ENCODE measurements around the gene KCNJ8. TPM values are rescaled to one million over a fixed set of nuclear protein-coding genes. Genes with fewer than 3 reads are reported as not detected.

KCNJ8 gene
- total RNA-seq, 1 experiment from 2014 or later = not detected

GRCh38 chr12:21769307-21769706, 5.2 kb downstream of the KCNJ8 start:
- Mint-ChIP-seq H3K4me1 (ENCODE audit: insufficient read depth, unreplicated experiment) (no peaks in the 10 kb centered on the region), H3K27ac (ENCODE audit: low read depth, unreplicated experiment) (no peak overlapping the region), H3K27me3 (ENCODE audit: insufficient read depth, unreplicated experiment) (peaks cover 12% of the 10 kb centered on the region), H3K36me3 (ENCODE audit: insufficient read depth, unreplicated experiment) (no peaks in the 10 kb centered on the region), H3K4me3 (ENCODE audit: unreplicated experiment) (no peak overlapping the region), H3K9me3 (ENCODE audit: unreplicated experiment) (no peaks in the 10 kb centered on the region)
- ChIA-PET CTCF (no interaction called here), POLR2A (no interaction called here)
- intact Hi-C loops (cut with micrococcal nuclease) = no loop called here
- BruUV-seq (replicated peaks) = no TSS peak
- TF ChIP-seq, protein P1, sequence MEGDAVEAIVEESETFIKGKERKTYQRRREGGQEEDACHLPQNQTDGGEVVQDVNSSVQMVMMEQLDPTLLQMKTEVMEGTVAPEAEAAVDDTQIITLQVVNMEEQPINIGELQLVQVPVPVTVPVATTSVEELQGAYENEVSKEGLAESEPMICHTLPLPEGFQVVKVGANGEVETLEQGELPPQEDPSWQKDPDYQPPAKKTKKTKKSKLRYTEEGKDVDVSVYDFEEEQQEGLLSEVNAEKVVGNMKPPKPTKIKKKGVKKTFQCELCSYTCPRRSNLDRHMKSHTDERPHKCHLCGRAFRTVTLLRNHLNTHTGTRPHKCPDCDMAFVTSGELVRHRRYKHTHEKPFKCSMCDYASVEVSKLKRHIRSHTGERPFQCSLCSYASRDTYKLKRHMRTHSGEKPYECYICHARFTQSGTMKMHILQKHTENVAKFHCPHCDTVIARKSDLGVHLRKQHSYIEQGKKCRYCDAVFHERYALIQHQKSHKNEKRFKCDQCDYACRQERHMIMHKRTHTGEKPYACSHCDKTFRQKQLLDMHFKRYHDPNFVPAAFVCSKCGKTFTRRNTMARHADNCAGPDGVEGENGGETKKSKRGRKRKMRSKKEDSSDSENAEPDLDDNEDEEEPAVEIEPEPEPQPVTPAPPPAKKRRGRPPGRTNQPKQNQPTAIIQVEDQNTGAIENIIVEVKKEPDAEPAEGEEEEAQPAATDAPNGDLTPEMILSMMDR (IDR thresholded peaks at IDR 0.05; ENCODE audit: unreplicated experiment) = no peak
- DNase-seq (ENCODE audit: unreplicated experiment) = no peak

DNA sequence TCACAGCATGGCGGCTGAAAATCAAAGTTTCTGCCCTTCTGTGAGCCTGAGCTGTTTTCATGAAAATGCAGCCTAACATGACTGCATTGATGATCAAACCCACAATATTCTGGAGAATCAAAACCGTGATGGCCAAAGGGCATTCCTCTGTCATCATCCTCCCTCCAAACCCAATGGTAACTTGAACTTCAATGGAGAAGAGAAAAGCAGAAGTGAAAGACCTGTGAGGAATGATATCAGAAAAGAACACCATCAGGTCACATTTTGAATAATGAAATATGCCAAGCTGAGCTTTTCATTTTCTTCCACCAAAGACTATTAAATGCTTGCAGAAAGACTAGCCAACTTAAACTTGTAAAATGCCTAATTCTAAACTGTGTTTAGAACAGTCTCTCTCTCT, 8.1 kb downstream of the KCNJ8 start:
- Mint-ChIP-seq H3K9me3 (ENCODE audit: unreplicated experiment) (no peaks in the 10 kb centered on the region), H3K36me3 (ENCODE audit: insufficient read depth, unreplicated experiment) (no peaks in the 10 kb centered on the region), H3K4me1 (ENCODE audit: insufficient read depth, unreplicated experiment) (peaks cover 6% of the 10 kb centered on the region), H3K27ac (ENCODE audit: low read depth, unreplicated experiment) (no peak overlapping the region), H3K27me3 (ENCODE audit: insufficient read depth, unreplicated experiment) (peaks cover 18% of the 10 kb centered on the region), H3K4me3 (ENCODE audit: unreplicated experiment) (no peak overlapping the region)
- DNase-seq (ENCODE audit: unreplicated experiment) = no peak
- TF ChIP-seq, protein P1 (IDR thresholded peaks at IDR 0.05; ENCODE audit: unreplicated experiment) = no peak
- ChIA-PET CTCF (no interaction called here), POLR2A (no interaction called here)
- no TSS peak for BruUV-seq (replicated peaks)
- intact Hi-C loops (cut with micrococcal nuclease) = no loop called here

DNA sequence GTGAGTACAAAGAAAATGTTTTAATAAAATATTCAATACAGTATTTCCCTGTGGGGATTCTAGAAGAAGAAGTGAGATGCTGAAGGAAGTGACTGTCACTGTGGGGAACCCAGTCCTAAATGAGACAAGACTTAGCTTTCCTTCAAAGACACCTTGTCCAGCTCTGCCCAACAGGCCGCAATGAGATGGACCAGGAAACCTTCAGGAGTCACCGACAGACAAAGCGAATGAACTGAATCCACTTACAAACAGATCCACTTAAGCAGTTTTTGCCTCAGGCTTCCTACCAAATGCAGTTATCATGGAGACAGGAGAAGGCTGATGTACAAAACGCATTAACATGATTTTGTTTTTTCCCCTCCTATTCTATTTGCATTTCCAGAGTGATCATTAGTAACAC, 9.6 kb downstream of the KCNJ8 start:
- no peak for DNase-seq (ENCODE audit: unreplicated experiment)
- BruUV-seq (replicated peaks) = no TSS peak
- peaks cover 10% of the 10 kb centered on the region for H3K4me1 Mint-ChIP-seq (ENCODE audit: insufficient read depth, unreplicated experiment)
- POLR2A ChIA-PET = no interaction called here
- no peak overlapping the region for H3K27ac Mint-ChIP-seq (ENCODE audit: low read depth, unreplicated experiment)
- CTCF ChIA-PET = interaction anchor here (0.6 kb wide), 1 partner anchor 386 kb away, joined by 3 read pairs; no protein-coding TSS in a partner anchor
- no peaks in the 10 kb centered on the region for H3K36me3 Mint-ChIP-seq (ENCODE audit: insufficient read depth, unreplicated experiment)
- TF ChIP-seq, protein P1 (IDR thresholded peaks at IDR 0.05; ENCODE audit: unreplicated experiment) = no peak
- H3K27me3 Mint-ChIP-seq (ENCODE audit: insufficient read depth, unreplicated experiment) = peaks cover 33% of the 10 kb centered on the region
- H3K4me3 Mint-ChIP-seq (ENCODE audit: unreplicated experiment) = no peak overlapping the region
- no peaks in the 10 kb centered on the region for H3K9me3 Mint-ChIP-seq (ENCODE audit: unreplicated experiment)
- intact Hi-C loops (cut with micrococcal nuclease) = no loop called here

GRCh38 chr12:21764065-21764464, 10.4 kb downstream of the KCNJ8 start:
- Mint-ChIP-seq H3K9me3 (ENCODE audit: unreplicated experiment) (no peaks in the 10 kb centered on the region), H3K27ac (ENCODE audit: low read depth, unreplicated experiment) (no peak overlapping the region), H3K4me1 (ENCODE audit: insufficient read depth, unreplicated experiment) (peaks cover 10% of the 10 kb centered on the region), H3K27me3 (ENCODE audit: insufficient read depth, unreplicated experiment) (peaks cover 41% of the 10 kb centered on the region), H3K36me3 (ENCODE audit: insufficient read depth, unreplicated experiment) (no peaks in the 10 kb centered on the region), H3K4me3 (ENCODE audit: unreplicated experiment) (no peak overlapping the region)
- ChIA-PET CTCF (interaction anchor here (1.2 kb wide), 1 partner anchor 226 kb away, joined by 4 read pairs; no protein-coding TSS in a partner anchor), POLR2A (no interaction called here)
- intact Hi-C loops (cut with micrococcal nuclease) = no loop called here
- no TSS peak for BruUV-seq (replicated peaks)
- TF ChIP-seq, protein P1 (IDR thresholded peaks at IDR 0.05; ENCODE audit: unreplicated experiment) = no peak
- no peak for DNase-seq (ENCODE audit: unreplicated experiment)

All from MCF 10A (cell line).